Stomach (tissue), 4 donors: Measurements from ENCODE around the gene ZNF573.

Experiments
- CTCF ChIP-seq, 7 experiments: fragments of 450-650 bp in 4 of 7; fragments of 200-600 bp in 3 of 7; sonication (generic) in 3 of 7; IDR thresholded peaks; one replicate each; pipeline ENCODE4 v1.5.1; 2016 to 2019; ENCODE audit warnings: antibody characterized with exemption in 7 of 7, control low read depth in 2 of 7, mild to moderate bottlenecking in 1 of 7
- EP300 ChIP-seq: sonication (generic); formaldehyde crosslinking; IDR thresholded peaks from one replicate; pipeline ENCODE4 v1.6.1; 2017; ENCODE audit warnings: antibody characterized with exemption
- POLR2A ChIP-seq, 4 donors: fragments of 450-650 bp; IDR thresholded peaks; one replicate each; pipeline ENCODE4 v1.6.1; 2016; ENCODE audit warnings: antibody characterized with exemption in 4 of 4, control low read depth in 2 of 4, mild to moderate bottlenecking in 1 of 4, moderate library complexity in 1 of 4
- POLR2AphosphoS5 ChIP-seq, 3 donors: sonication (generic); formaldehyde crosslinking; IDR thresholded peaks; one replicate each; pipeline ENCODE4 v1.6.1; 2016; ENCODE audit warnings: antibody characterized with exemption in 3 of 3

GRCh38 chr19:37692956-37693620, 86.3 kb downstream of the ZNF573 start:
- TF ChIP-seq POLR2AphosphoS5 (IDR thresholded peaks at IDR 0.05) = no peak
- TF ChIP-seq CTCF (IDR thresholded peaks at IDR 0.05) = no peak
- no peak for TF ChIP-seq POLR2A (IDR thresholded peaks at IDR 0.05)
- no peak for TF ChIP-seq EP300
